Peyer's patch (tissue), 4 donors: ENCODE data around the gene ZNF837.

Source experiments
- POLR2A ChIP-seq, 2 donors: fragments of 450-650 bp; IDR thresholded peaks; one replicate each; pipeline ENCODE4 v1.5.1; 2017; ENCODE audit warnings: antibody characterized with exemption in 2 of 2, mild to moderate bottlenecking in 2 of 2, moderate library complexity in 2 of 2
- TF ChIP-seq, protein P1 (sequence below), 6 experiments: fragments of 450-650 bp in 4 of 6; fragments of 200-600 bp in 2 of 6; sonication (generic) in 1 of 6; IDR thresholded peaks; one replicate each; pipeline ENCODE4 v1.5.1; 2017 to 2019; ENCODE audit warnings: antibody characterized with exemption in 6 of 6, mild to moderate bottlenecking in 3 of 6, moderate library complexity in 1 of 6

GRCh38 chr19:58357481-58358145, 23.2 kb downstream of the ZNF837 start:
- TF ChIP-seq, protein P1, sequence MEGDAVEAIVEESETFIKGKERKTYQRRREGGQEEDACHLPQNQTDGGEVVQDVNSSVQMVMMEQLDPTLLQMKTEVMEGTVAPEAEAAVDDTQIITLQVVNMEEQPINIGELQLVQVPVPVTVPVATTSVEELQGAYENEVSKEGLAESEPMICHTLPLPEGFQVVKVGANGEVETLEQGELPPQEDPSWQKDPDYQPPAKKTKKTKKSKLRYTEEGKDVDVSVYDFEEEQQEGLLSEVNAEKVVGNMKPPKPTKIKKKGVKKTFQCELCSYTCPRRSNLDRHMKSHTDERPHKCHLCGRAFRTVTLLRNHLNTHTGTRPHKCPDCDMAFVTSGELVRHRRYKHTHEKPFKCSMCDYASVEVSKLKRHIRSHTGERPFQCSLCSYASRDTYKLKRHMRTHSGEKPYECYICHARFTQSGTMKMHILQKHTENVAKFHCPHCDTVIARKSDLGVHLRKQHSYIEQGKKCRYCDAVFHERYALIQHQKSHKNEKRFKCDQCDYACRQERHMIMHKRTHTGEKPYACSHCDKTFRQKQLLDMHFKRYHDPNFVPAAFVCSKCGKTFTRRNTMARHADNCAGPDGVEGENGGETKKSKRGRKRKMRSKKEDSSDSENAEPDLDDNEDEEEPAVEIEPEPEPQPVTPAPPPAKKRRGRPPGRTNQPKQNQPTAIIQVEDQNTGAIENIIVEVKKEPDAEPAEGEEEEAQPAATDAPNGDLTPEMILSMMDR (IDR thresholded peaks at IDR 0.05): no peak
- no peak for TF ChIP-seq POLR2A (IDR thresholded peaks at IDR 0.05)
